PC-3 (cell line): Measurements from ENCODE around the gene SBNO2.

Experiments
- CTCF ChIP-seq: fragments of 300-600 bp; sonication (generic); conservative IDR thresholded peaks from 2 replicates; pipeline ENCODE4 v1.5.1; 2017; ENCODE audit warnings: antibody characterized with exemption, low read depth, mild to moderate bottlenecking, low read length
- EZH2 ChIP-seq: fragments of 300-600 bp; sonication (generic); IDR thresholded peaks from one replicate; pipeline ENCODE4 v1.6.1; 2017; ENCODE audit warnings: antibody characterized with exemption, mild to moderate bottlenecking, low read length; ENCODE audit not compliant: unreplicated experiment
- EZH2phosphoT487 ChIP-seq: fragments of 300-600 bp; sonication (generic); IDR thresholded peaks from 2 replicates; pipeline ENCODE4 v1.6.1; 2018; ENCODE audit warnings: mild to moderate bottlenecking, antibody characterized with exemption, low read length, borderline replicate concordance

- no peak for TF ChIP-seq CTCF
- no peak for TF ChIP-seq EZH2
- no peak for TF ChIP-seq EZH2phosphoT487
Measured at GRCh38 chr19:1183543-1184172, 9.6 kb upstream of the SBNO2 start.
